DOHH2 (cell line): ENCODE measurements around the gene MRPL44.

Experiments
- H3F3A ChIP-seq: fragments of 200-600 bp; sonication (generic), shearing (Covaris generic); 2 replicates; pipeline ENCODE4 v1.6.0; 2016; ENCODE audit warnings: antibody characterized with exemption, mild to moderate bottlenecking; ENCODE audit not compliant: control insufficient read depth, insufficient read depth
- H3K27ac ChIP-seq: fragments of 200-600 bp; sonication (generic); 2 replicates; pipeline ENCODE4 v1.5.1; 2014; ENCODE audit warnings: low read depth, mild to moderate bottlenecking, low read length, moderate library complexity
- H3K27me3 ChIP-seq: fragments of 200-600 bp; sonication (generic); 2 replicates; pipeline ENCODE4 v1.6.1; 2014; ENCODE audit warnings: mild to moderate bottlenecking, low read length, mixed read lengths; ENCODE audit not compliant: control insufficient read depth
- H3K36me3 ChIP-seq: fragments of 200-600 bp; sonication (generic); 2 replicates; pipeline ENCODE4 v1.6.1; 2014; ENCODE audit warnings: mild to moderate bottlenecking, low read length, moderate library complexity, mixed read lengths; ENCODE audit not compliant: control insufficient read depth
- H3K4me1 ChIP-seq: fragments of 200-600 bp; sonication (generic); 2 replicates; pipeline ENCODE4 v1.6.1; 2014; ENCODE audit warnings: mild to moderate bottlenecking, low read length, mixed read lengths; ENCODE audit not compliant: control insufficient read depth
- H3K4me2 ChIP-seq: fragments of 200-600 bp; sonication (generic); 2 replicates; pipeline ENCODE4 v1.6.0; 2014; ENCODE audit warnings: mild to moderate bottlenecking, low read length, moderate library complexity
- H3K4me3 ChIP-seq: fragments of 200-600 bp; sonication (generic); 2 replicates; pipeline ENCODE4 v1.5.1; 2014; ENCODE audit warnings: mild to moderate bottlenecking, low read length, mixed read lengths
- H3K79me2 ChIP-seq: fragments of 200-600 bp; sonication (generic); 2 replicates; pipeline ENCODE4 v1.6.1; 2014; ENCODE audit warnings: mild to moderate bottlenecking, low read length, mixed read lengths; ENCODE audit not compliant: control insufficient read depth
- H3K9me2 ChIP-seq: fragments of 200-600 bp; sonication (generic); replicated peaks from 2 replicates; pipeline ENCODE4 v1.6.1; 2014; ENCODE audit warnings: mild to moderate bottlenecking, low read length, mixed read lengths; ENCODE audit not compliant: control insufficient read depth
- H3K9me3 ChIP-seq: fragments of 200-600 bp; sonication (generic); 2 replicates; pipeline ENCODE4 v1.6.1; 2014; ENCODE audit warnings: antibody characterized with exemption, low read length, mixed read lengths; ENCODE audit not compliant: control insufficient read depth, insufficient read depth
- H4K20me1 ChIP-seq: fragments of 200-600 bp; sonication (generic); 2 replicates; pipeline ENCODE4 v1.6.0; 2014; ENCODE audit warnings: low read depth, mild to moderate bottlenecking, antibody characterized with exemption, low read length, moderate library complexity; ENCODE audit not compliant: control insufficient read depth, insufficient read depth
- CTCF ChIP-seq: fragments of 200-600 bp; sonication (generic); IDR thresholded peaks from one replicate; pipeline ENCODE4 v1.5.1; 2014; ENCODE audit warnings: antibody characterized with exemption, mild to moderate bottlenecking, low read depth, low read length; ENCODE audit not compliant: poor library complexity, severe bottlenecking
- EZH2phosphoT487 ChIP-seq: fragments of 200-600 bp; sonication (generic); IDR thresholded peaks from 2 replicates; pipeline ENCODE4 v1.6.1; 2017; ENCODE audit warnings: borderline replicate concordance, mild to moderate bottlenecking, antibody characterized with exemption, low read length, moderate library complexity, mixed read lengths

Gene MRPL44

DNA sequence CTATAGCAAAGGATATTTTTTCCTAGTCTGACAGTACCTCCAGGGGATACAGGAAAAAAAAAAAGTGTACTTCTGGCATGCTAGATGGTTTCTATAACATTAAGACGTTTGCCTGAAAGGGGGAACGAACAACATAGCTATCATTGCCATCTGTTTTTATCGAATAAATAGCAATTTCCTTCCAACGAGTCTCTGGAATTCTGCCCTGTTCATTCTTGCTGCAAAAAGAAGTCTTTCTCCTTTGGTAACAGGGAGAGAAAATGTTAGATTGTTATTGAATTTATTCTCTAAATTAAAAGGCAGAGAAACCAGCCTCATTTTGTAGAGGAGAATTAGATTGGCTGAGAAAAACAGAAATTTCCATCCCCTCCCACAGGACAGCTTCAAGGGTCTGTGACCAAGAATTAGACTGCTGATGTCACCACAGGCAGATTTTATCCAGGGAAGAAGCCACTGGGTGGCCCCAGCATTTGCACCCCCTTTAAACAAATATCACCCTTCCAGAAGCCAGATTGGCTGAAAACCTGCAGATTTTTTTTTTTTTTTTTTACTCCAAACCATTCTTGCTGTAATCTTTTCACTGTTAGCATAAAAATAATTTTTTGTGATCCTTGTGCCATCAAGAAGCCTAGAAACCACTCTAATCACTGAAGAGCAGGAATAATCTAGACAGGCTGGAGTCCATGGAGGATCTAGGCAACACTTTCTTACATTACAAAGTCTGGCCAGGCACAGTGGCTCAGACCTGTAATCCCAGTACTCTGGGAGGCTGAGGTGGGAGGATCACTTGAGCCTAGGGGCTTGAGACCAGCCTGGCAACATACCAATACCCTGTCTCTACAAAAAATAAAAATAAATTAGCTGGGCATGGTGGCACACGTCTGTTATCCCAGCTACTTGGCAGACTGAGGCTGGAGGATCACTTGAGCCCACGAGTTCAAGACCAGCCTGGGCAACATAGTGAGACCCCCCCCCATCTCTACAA lies 24.2 kb upstream of the MRPL44 start:
- Histone ChIP-seq H3K36me3 (no peaks in the 10 kb centered on the region), H3K79me2 (no peaks in the 10 kb centered on the region), H3K4me2 (no peak overlapping the region), H3K27ac (no peak overlapping the region), H4K20me1 (no peaks in the 10 kb centered on the region), H3K4me3 (no peak overlapping the region), H3F3A (no peaks in the 10 kb centered on the region), H3K27me3 (peaks cover 20% of the 10 kb centered on the region), H3K9me3 (no peaks in the 10 kb centered on the region), H3K9me2 (no peaks in the 10 kb centered on the region), H3K4me1 (no peaks in the 10 kb centered on the region)
- no peak for TF ChIP-seq EZH2phosphoT487
- TF ChIP-seq CTCF = no peak

DNA sequence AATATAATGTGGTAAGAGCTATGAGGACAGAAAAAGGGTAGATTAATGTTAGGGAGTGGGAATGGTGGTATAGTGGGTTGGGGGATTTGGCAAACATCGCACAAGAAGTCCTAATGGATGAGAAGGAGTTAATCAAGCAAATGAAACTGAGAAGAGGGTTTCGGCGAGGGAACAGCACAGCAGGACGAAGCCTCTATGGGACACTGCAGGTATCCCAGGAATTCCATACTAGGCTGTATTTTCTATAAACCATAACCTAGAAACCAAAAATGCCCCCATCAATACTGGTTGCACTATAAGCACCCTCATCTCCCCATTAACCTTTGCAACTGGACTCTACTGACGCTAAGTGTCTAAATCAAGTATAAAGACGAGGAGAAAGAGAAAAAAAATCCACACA lies 22.4 kb upstream of the MRPL44 start:
- H4K20me1 ChIP-seq = no peaks in the 10 kb centered on the region
- H3F3A ChIP-seq = no peaks in the 10 kb centered on the region
- no peak for TF ChIP-seq CTCF
- no peak for TF ChIP-seq EZH2phosphoT487
- H3K9me2 ChIP-seq = no peaks in the 10 kb centered on the region
- no peaks in the 10 kb centered on the region for H3K79me2 ChIP-seq
- no peak overlapping the region for H3K4me2 ChIP-seq
- no peaks in the 10 kb centered on the region for H3K36me3 ChIP-seq
- no peak overlapping the region for H3K4me3 ChIP-seq
- no peak overlapping the region for H3K27ac ChIP-seq
- H3K9me3 ChIP-seq = no peaks in the 10 kb centered on the region
- peaks cover 20% of the 10 kb centered on the region for H3K27me3 ChIP-seq
- no peaks in the 10 kb centered on the region for H3K4me1 ChIP-seq

DNA sequence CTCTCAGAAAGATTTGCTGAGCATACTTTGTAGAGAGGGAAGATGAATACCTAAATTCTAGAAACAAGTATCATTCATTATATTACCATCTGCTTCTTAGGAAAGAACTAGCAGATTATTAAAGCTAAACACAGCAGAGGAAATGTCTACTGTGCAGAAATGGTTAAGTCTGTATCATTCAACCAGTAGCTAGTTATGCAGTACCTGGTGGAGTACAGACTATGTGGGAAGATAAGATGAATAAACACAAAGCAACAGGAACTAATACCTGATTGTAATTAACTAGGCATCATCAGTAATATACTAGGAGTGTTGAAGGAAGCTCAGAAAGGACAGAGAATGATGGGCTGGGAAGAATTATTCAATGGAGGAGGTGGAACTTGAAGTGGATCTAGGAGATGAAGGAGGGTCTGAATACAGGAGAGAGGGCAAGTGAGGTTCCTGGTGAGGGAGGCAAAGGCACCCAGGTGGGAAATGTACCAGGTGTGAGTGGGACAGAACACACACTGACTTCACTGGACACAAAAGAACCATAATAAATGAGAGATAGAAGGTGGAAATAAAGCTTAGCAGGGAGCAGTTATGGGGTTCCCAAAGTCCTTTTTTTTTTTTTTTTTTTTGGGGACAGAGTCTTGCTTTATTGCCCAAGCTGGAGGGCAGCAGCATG lies 21.7 kb upstream of the MRPL44 start:
- Histone ChIP-seq H3K9me2 (no peaks in the 10 kb centered on the region), H3K27ac (no peak overlapping the region), H3F3A (no peaks in the 10 kb centered on the region), H4K20me1 (no peaks in the 10 kb centered on the region), H3K4me3 (no peak overlapping the region), H3K4me2 (no peak overlapping the region), H3K79me2 (no peaks in the 10 kb centered on the region), H3K27me3 (peaks cover 20% of the 10 kb centered on the region), H3K4me1 (no peaks in the 10 kb centered on the region), H3K36me3 (no peaks in the 10 kb centered on the region), H3K9me3 (no peaks in the 10 kb centered on the region)
- TF ChIP-seq EZH2phosphoT487 (no peak), CTCF (no peak)
